Activated CD8-positive, alpha-beta memory T cell treated with anti-CD3 and anti-CD28 coated beads for 24 hours (primary cell): ENCODE data around the gene DPRX.

Source experiments
- DNase-seq: peaks from one replicate; pipeline ENCODE4 v3.0.0-alpha.2; 2020

The DPRX gene

GRCh38 chr19:53631949-53632407 lies at the start of gene DPRX:
DPRX (plus strand) TSS chr19:53631999; CDS start chr19:53632107, 108 bp downstream.
- no peak for DNase-seq

- no peak for DNase-seq
Measured at GRCh38 chr19:53583181-53583580, 48.6 kb upstream of the DPRX start.

- DNase-seq = no peak
Measured at GRCh38 chr19:53586277-53586691, 45.5 kb upstream of the DPRX start.

- no peak for DNase-seq
Measured at GRCh38 chr19:53594811-53595509, 36.8 kb upstream of the DPRX start.

GRCh38 chr19:53595510-53595867 lies 36.3 kb upstream of the DPRX start:
- no peak for DNase-seq

GRCh38 chr19:53596056-53596455 lies 35.7 kb upstream of the DPRX start:
- DNase-seq = no peak

GRCh38 chr19:53597023-53597422 lies 34.8 kb upstream of the DPRX start:
- no peak for DNase-seq

- DNase-seq = no peak
Measured at GRCh38 chr19:53598361-53598760, 33.4 kb upstream of the DPRX start.

GRCh38 chr19:53600217-53600616 lies 31.6 kb upstream of the DPRX start:
- no peak for DNase-seq

GRCh38 chr19:53606031-53606430 lies 25.8 kb upstream of the DPRX start:
- DNase-seq = no peak

- DNase-seq = no peak
Measured at GRCh38 chr19:53608381-53608780, 23.4 kb upstream of the DPRX start.

- DNase-seq = no peak
Measured at GRCh38 chr19:53612762-53613526, 18.9 kb upstream of the DPRX start.

- no peak for DNase-seq
Measured at GRCh38 chr19:53621885-53622740, 9.7 kb upstream of the DPRX start.

- DNase-seq = no peak
Measured at GRCh38 chr19:53624771-53625545, 6.8 kb upstream of the DPRX start.

GRCh38 chr19:53626486-53626885 lies 5.3 kb upstream of the DPRX start:
- DNase-seq = no peak

GRCh38 chr19:53626976-53627375 lies 4.8 kb upstream of the DPRX start:
- no peak for DNase-seq

- DNase-seq = no peak
Measured at GRCh38 chr19:53634768-53635167, 3.0 kb downstream of the DPRX start.

GRCh38 chr19:53639471-53639870 lies 7.7 kb downstream of the DPRX start:
- no peak for DNase-seq

GRCh38 chr19:53642381-53643099 lies 10.7 kb downstream of the DPRX start:
- DNase-seq = no peak

GRCh38 chr19:53644061-53644816 lies 12.4 kb downstream of the DPRX start:
- DNase-seq = no peak

GRCh38 chr19:53646144-53646543 lies 14.3 kb downstream of the DPRX start:
- DNase-seq = no peak
